G401 (cell line): ENCODE measurements around the gene NOL12. TPM values are rescaled to one million over a fixed set of nuclear protein-coding genes. Genes with fewer than 3 reads are reported as not detected.
"Not testable (repeated sequence)": the region's sequence is repeated elsewhere in the genome, so short reads cannot be mapped to it uniquely, and the experiment has no call there.

Experiments
- DNase-seq: peaks from one replicate; pipeline ENCODE4 v3.0.0-alpha.2; 2015; ENCODE audit warnings: low spot score
- in situ Hi-C: cut with HindIII; loops from 2 replicates; pipeline ENCODE4 v1.10.0; 2016; ENCODE audit warnings: low sequenced_read_pairs, mixed read lengths
- total RNA-seq: library from RNA; depleted of rRNA; stranded (reverse); fragments of >200 nt; shearing (Covaris generic); gene quantifications from 2 replicates; pipeline ENCODE4 v1.2.3, GENCODE V29; 2014; rRNA removed

NOL12 gene
- total RNA-seq, result 30.2 and 44.8 TPM in 2 replicates

GRCh38 chr22:37686002-37686982 is at the start of gene NOL12:
Gene NOL12, plus strand, starts transcription at chr22:37686343. Its CDS starts 50 bp downstream, at chr22:37686393.
- in situ Hi-C loops, result no loop called here
- DNase-seq, result peak; percentile 93

- DNase-seq, result no peak
- in situ Hi-C loops, result no loop called here
These were observed 49.2 kb upstream of the NOL12 start for GRCh38 chr22:37636949-37637273.

GRCh38 chr22:37638391-37639069 is 47.6 kb upstream of the NOL12 start:
- DNase-seq, result no peak
- in situ Hi-C loops, result no loop called here

- in situ Hi-C loops, result no loop called here
- DNase-seq, result no peak
These were observed 46.9 kb upstream of the NOL12 start, which contains the start of gene SH3BP1 for GRCh38 chr22:37639070-37639760. Gene SH3BP1, plus strand, starts transcription at chr22:37639669. Its CDS starts 119 bp downstream, at chr22:37639788.

- no peak for DNase-seq
These were observed 46.2 kb upstream of the NOL12 start for GRCh38 chr22:37639771-37640590.

GRCh38 chr22:37640591-37641560 is 45.3 kb upstream of the NOL12 start:
- in situ Hi-C loops, result no loop called here
- DNase-seq, result no peak

More at GRCh38 chr22:37639771-37640590, 46.2 kb upstream of the NOL12 start:
- in situ Hi-C loops, result no loop called here

GRCh38 chr22:37641561-37641949 is 44.6 kb upstream of the NOL12 start:
- in situ Hi-C loops, result no loop called here
- DNase-seq, result no peak

- DNase-seq, result peak; percentile 88
- in situ Hi-C loops, result no loop called here
These were observed 42.8 kb upstream of the NOL12 start for GRCh38 chr22:37643225-37643847.

- DNase-seq, result no peak
- in situ Hi-C loops, result no loop called here
These were observed 38.8 kb upstream of the NOL12 start for GRCh38 chr22:37647317-37647716.

- DNase-seq, result no peak
- in situ Hi-C loops, result no loop called here
These were observed 38.2 kb upstream of the NOL12 start for GRCh38 chr22:37647928-37648327.

- in situ Hi-C loops, result no loop called here
- no peak for DNase-seq
These were observed 35.5 kb upstream of the NOL12 start for GRCh38 chr22:37650463-37651136.

- DNase-seq, result no peak
- in situ Hi-C loops, result no loop called here
These were observed 31.4 kb upstream of the NOL12 start for GRCh38 chr22:37654563-37655251.

- in situ Hi-C loops, result no loop called here
- DNase-seq, result no peak
These were observed 30.9 kb upstream of the NOL12 start for GRCh38 chr22:37655252-37655563.

GRCh38 chr22:37656583-37656982 is 29.6 kb upstream of the NOL12 start:
- DNase-seq, in situ Hi-C loops: not testable (repeated sequence)

- no peak for DNase-seq
- in situ Hi-C loops, result no loop called here
These were observed 28.5 kb upstream of the NOL12 start for GRCh38 chr22:37657590-37658132.
